MM.1S (cell line): ENCODE measurements around the gene CCKAR.

Source experiments
- DNase-seq: peaks from one replicate; pipeline ENCODE4 v3.0.0-alpha.2; 2015
- H2AFZ ChIP-seq: fragments of 300-600 bp; sonication (generic); 2 replicates; pipeline ENCODE4 v1.6.0; 2016; ENCODE audit warnings: antibody characterized with exemption, low read length
- H3F3A ChIP-seq: fragments of 300-600 bp; sonication (generic); 2 replicates; pipeline ENCODE4 v1.6.1; 2016; ENCODE audit warnings: mild to moderate bottlenecking, antibody characterized with exemption, low read length, moderate library complexity, mixed read lengths; ENCODE audit not compliant: insufficient read depth
- H3K27ac ChIP-seq: fragments of 300-600 bp; sonication (generic); 2 replicates; pipeline ENCODE4 v1.5.1; 2016; ENCODE audit warnings: mild to moderate bottlenecking, low read length
- H3K27me3 ChIP-seq: fragments of 300-600 bp; sonication (generic); replicated peaks from 2 replicates; pipeline ENCODE4 v1.6.0; 2016; ENCODE audit warnings: low read length; ENCODE audit not compliant: insufficient read depth
- H3K36me3 ChIP-seq: fragments of 300-600 bp; sonication (generic); replicated peaks from 2 replicates; pipeline ENCODE4 v1.6.1; 2016; ENCODE audit warnings: mild to moderate bottlenecking, low read length, mixed read lengths; ENCODE audit not compliant: insufficient read depth
- H3K4me1 ChIP-seq: fragments of 300-600 bp; sonication (generic); 2 replicates; pipeline ENCODE4 v1.6.1; 2016; ENCODE audit warnings: low read length, mixed read lengths
- H3K4me2 ChIP-seq: fragments of 300-600 bp; sonication (generic); 2 replicates; pipeline ENCODE4 v1.6.0; 2016; ENCODE audit warnings: low read depth, low read length
- H3K4me3 ChIP-seq: fragments of 300-600 bp; sonication (generic); 2 replicates; pipeline ENCODE4 v1.5.1; 2016; ENCODE audit warnings: low read length, mixed read lengths
- H3K79me2 ChIP-seq: fragments of 300-600 bp; sonication (generic); 2 replicates; pipeline ENCODE4 v1.6.1; 2016; ENCODE audit warnings: mixed run types, low read length, mixed read lengths
- H3K9ac ChIP-seq: fragments of 300-600 bp; sonication (generic); 2 replicates; pipeline ENCODE4 v1.6.1; 2016; ENCODE audit warnings: low read length, mixed read lengths
- H3K9me2 ChIP-seq: fragments of 300-600 bp; sonication (generic); replicated peaks from 2 replicates; pipeline ENCODE4 v1.6.1; 2016; ENCODE audit warnings: mild to moderate bottlenecking, low read length, mixed read lengths; ENCODE audit not compliant: insufficient read depth
- H3K9me3 ChIP-seq: fragments of 300-600 bp; sonication (generic); replicated peaks from 2 replicates; pipeline ENCODE4 v1.6.1; 2016; ENCODE audit warnings: mild to moderate bottlenecking, low read length, mixed read lengths; ENCODE audit not compliant: insufficient read depth
- H4K20me1 ChIP-seq: fragments of 300-600 bp; sonication (generic); 2 replicates; pipeline ENCODE4 v1.6.1; 2016; ENCODE audit warnings: mild to moderate bottlenecking, low read length, moderate library complexity, mixed read lengths; ENCODE audit not compliant: insufficient read depth
- CTCF ChIP-seq: fragments of 300-600 bp; sonication (generic); IDR thresholded peaks from 2 replicates; pipeline ENCODE4 v1.5.1; 2016; ENCODE audit warnings: antibody characterized with exemption, low read length, mixed read lengths
- EZH2 ChIP-seq: fragments of 300-600 bp; sonication (generic); optimal IDR thresholded peaks from 2 replicates; pipeline ENCODE3; 2017; ENCODE audit warnings: low read depth, mild to moderate bottlenecking, antibody characterized with exemption, low read length, mixed read lengths
- EZH2phosphoT487 ChIP-seq: fragments of 300-600 bp; sonication (generic); IDR thresholded peaks from 2 replicates; pipeline ENCODE4 v1.6.1; 2018; ENCODE audit warnings: antibody characterized with exemption, low read length

CCKAR gene

GRCh38 chr4:26464420-26465095, 25.7 kb downstream of the CCKAR start:
- H3K27me3 ChIP-seq: no peaks in the 10 kb centered on the region
- H2AFZ ChIP-seq: no peak overlapping the region
- H3K9ac ChIP-seq: no peak overlapping the region
- no peak for DNase-seq
- no peaks in the 10 kb centered on the region for H3K4me1 ChIP-seq
- H3K9me3 ChIP-seq: no peaks in the 10 kb centered on the region
- no peak overlapping the region for H3K27ac ChIP-seq
- no peak overlapping the region for H3K4me2 ChIP-seq
- no peaks in the 10 kb centered on the region for H3K79me2 ChIP-seq
- H3K36me3 ChIP-seq: no peaks in the 10 kb centered on the region
- no peak overlapping the region for H3K4me3 ChIP-seq
- H3K9me2 ChIP-seq: no peaks in the 10 kb centered on the region
- no peaks in the 10 kb centered on the region for H4K20me1 ChIP-seq
- H3F3A ChIP-seq: no peaks in the 10 kb centered on the region
- TF ChIP-seq CTCF: no peak

GRCh38 chr4:26463386-26463785, 26.9 kb downstream of the CCKAR start:
- Histone ChIP-seq H3K9me3 (no peaks in the 10 kb centered on the region), H3K4me3 (no peak overlapping the region), H3K27me3 (no peaks in the 10 kb centered on the region), H4K20me1 (no peaks in the 10 kb centered on the region), H3K36me3 (no peaks in the 10 kb centered on the region), H3K9me2 (no peaks in the 10 kb centered on the region), H3K27ac (no peak overlapping the region), H3F3A (no peaks in the 10 kb centered on the region), H3K9ac (no peak overlapping the region), H3K79me2 (no peaks in the 10 kb centered on the region), H2AFZ (no peak overlapping the region), H3K4me1 (no peaks in the 10 kb centered on the region), H3K4me2 (no peak overlapping the region)
- DNase-seq: no peak
- TF ChIP-seq EZH2 (no peak), CTCF (no peak), EZH2phosphoT487 (no peak)

GRCh38 chr4:26462874-26463273, 27.4 kb downstream of the CCKAR start:
- DNase-seq: no peak
- Histone ChIP-seq H3K9ac (no peak overlapping the region), H4K20me1 (no peaks in the 10 kb centered on the region), H3K4me2 (no peak overlapping the region), H3K27me3 (no peaks in the 10 kb centered on the region), H2AFZ (no peak overlapping the region), H3K79me2 (no peaks in the 10 kb centered on the region), H3K4me1 (no peaks in the 10 kb centered on the region), H3K4me3 (no peak overlapping the region), H3K9me3 (no peaks in the 10 kb centered on the region), H3K36me3 (no peaks in the 10 kb centered on the region), H3F3A (no peaks in the 10 kb centered on the region), H3K27ac (no peak overlapping the region), H3K9me2 (no peaks in the 10 kb centered on the region)
- no peak for TF ChIP-seq CTCF
